IPS DF 6.9 (cell line): ENCODE measurements around the gene CD99L2.

ENCODE experiments used
- DNase-seq: peaks from one replicate; pipeline ENCODE4 v3.0.0-alpha.2; 2013; ENCODE audit warnings: low read depth, low spot score
- H3K27ac ChIP-seq: one replicate; pipeline ENCODE4 v1.5.1; 2013; ENCODE audit warnings: low read length, control low read depth
- H3K27me3 ChIP-seq: 2 replicates; pipeline ENCODE4 v1.6.1; 2013; ENCODE audit warnings: mild to moderate bottlenecking, low read length; ENCODE audit not compliant: control insufficient read depth, insufficient read depth
- H3K36me3 ChIP-seq: 2 replicates; pipeline ENCODE4 v1.6.1; 2013; ENCODE audit warnings: low read length; ENCODE audit not compliant: control insufficient read depth, insufficient read depth
- H3K4me1 ChIP-seq: 2 replicates; pipeline ENCODE4 v1.6.1; 2013; ENCODE audit warnings: low read length; ENCODE audit not compliant: control insufficient read depth, insufficient read depth
- H3K4me3 ChIP-seq: 2 replicates; pipeline ENCODE4 v1.5.1; 2013; ENCODE audit warnings: mild to moderate bottlenecking, low read length
- H3K9me3 ChIP-seq: 2 replicates; pipeline ENCODE4 v1.6.1; 2013; ENCODE audit warnings: low read length, inconsistent platforms; ENCODE audit not compliant: control insufficient read depth, insufficient read depth
- WGBS: extraction: QIAGEN DNeasy Blood & Tissue Kit; methylation state at CpG from one replicate; pipeline ENCODE4 v1.1.7; 2013; ENCODE audit warnings: mixed read lengths, missing lambda C conversion rate; ENCODE audit not compliant: insufficient read length, insufficient coverage; 5-methylcytosine and 5-hydroxymethylcytosine counted together

Gene CD99L2

DNA sequence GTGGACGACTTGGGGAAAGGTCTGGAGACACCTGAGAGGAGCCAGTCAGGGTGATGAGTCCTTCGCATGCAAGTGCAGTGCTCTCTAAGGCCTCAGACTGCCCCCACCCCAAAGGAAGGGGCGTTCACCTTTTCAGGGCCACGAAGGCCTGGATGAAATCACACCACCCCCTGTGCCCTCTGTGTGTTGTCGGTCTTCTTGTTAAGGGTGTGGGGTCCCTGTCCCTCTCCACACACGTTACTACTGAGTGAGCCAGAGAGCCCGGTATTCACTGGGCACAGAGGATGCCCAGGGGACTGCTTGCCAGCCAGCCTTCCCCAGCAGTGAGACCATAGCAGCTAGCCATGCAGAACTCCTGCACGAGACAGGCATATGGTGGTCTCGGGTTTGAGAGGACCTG is 133.2 kb downstream of the CD99L2 start:
- no peaks in the 10 kb centered on the region for H3K9me3 ChIP-seq
- H3K4me3 ChIP-seq = no peak overlapping the region
- H3K4me1 ChIP-seq = 0 out of 2 replicates have a peak, but pooled peaks cover 2% of the 10 kb centered on the region
- WGBS = no CpG with 5 or more reads among the region's 9 CpGs
- DNase-seq = no peak
- H3K27ac ChIP-seq = no peak overlapping the region
- H3K27me3 ChIP-seq = no peaks in the 10 kb centered on the region
- H3K36me3 ChIP-seq = no peaks in the 10 kb centered on the region

GRCh38 chrX:150763810-150764209 is 134.7 kb downstream of the CD99L2 start:
- H3K4me1 ChIP-seq = 0 out of 2 replicates have a peak, but pooled peaks cover 2% of the 10 kb centered on the region
- no CpG with 5 or more reads among the region's 9 CpGs for WGBS
- no peaks in the 10 kb centered on the region for H3K36me3 ChIP-seq
- no peak overlapping the region for H3K27ac ChIP-seq
- H3K9me3 ChIP-seq = no peaks in the 10 kb centered on the region
- DNase-seq = no peak
- H3K27me3 ChIP-seq = no peaks in the 10 kb centered on the region
- H3K4me3 ChIP-seq = no peak overlapping the region

DNA sequence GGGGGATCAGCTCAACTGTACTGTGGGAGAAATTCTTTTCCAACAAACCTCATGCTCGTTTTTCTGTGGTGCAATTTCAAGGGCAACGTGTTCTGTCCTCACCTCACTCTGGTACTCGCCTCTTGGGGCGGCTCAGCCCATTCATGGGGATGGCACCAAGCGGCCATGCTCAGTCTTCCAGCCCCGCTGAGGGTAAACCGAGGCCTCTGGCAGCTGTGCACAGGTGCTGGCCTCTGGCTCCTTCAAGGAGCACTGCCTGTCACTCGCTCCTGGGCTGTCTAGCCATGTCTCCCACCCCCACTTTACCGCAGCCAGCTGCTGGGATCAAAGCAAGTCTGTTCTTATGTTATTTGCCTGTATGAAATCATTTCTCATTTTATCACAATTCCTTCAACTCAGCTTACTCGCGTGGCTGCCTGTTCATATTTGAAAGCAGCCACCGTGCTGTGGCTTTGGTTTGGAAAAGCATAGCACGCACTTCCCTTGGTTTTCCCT is 135.1 kb downstream of the CD99L2 start:
- Histone ChIP-seq H3K36me3 (no peaks in the 10 kb centered on the region), H3K4me1 (0 out of 2 replicates have a peak, but pooled peaks cover 2% of the 10 kb centered on the region), H3K4me3 (no peak overlapping the region), H3K9me3 (no peaks in the 10 kb centered on the region), H3K27me3 (no peaks in the 10 kb centered on the region), H3K27ac (no peak overlapping the region)
- DNase-seq = no peak
- no CpG with 5 or more reads among the region's 13 CpGs for WGBS

DNA sequence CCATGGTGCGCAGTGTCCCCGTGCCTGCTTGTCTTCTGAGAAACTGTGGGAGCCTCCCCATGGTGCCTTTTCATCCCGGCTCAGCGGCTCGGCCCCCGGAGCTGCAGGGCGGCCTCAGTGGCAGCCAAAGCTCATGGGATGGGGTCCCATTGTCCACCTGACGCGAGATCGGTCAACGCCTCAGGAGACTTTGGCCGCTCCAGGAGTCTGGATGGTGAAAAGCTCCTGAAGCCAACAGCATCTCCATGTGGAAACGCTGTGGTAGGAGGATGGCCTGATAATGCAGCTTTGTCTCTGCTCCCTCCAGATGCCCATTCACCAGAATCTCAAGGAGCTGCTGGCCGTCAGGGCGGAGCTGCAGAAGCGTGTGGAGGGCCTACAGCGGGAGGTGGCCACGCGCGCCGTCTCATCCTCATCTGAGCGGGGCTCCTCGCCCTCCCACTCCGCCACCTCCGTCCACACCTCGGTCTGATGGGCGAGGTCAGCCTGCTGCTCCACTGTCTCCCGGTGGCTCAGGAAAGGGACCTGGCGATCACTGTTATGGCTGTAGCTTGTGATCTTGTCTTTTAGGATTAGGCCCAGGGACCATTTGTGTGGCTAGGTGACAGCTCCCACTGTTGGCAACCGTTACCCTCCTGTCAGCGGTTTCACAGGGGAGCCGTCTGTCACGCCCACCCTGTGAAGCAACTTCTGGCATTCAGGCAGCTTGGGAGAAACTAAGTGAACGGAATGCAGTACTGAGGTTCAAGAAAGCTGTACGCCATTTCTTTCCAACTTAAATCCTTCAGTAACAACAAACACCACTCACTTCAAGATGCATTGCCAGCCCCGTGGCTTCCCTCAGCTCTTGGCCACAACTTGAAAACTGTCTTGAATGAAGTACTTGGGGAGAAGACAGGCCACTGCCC is 136.0 kb downstream of the CD99L2 start:
- Histone ChIP-seq H3K4me3 (no peak overlapping the region), H3K9me3 (no peaks in the 10 kb centered on the region), H3K4me1 (0 out of 2 replicates have a peak, but pooled peaks cover 2% of the 10 kb centered on the region), H3K27me3 (no peaks in the 10 kb centered on the region), H3K36me3 (no peaks in the 10 kb centered on the region), H3K27ac (no peak overlapping the region)
- no peak for DNase-seq
- no CpG with 5 or more reads among the region's 36 CpGs for WGBS

GRCh38 chrX:150761819-150762216 is 136.7 kb downstream of the CD99L2 start:
- DNase-seq = no peak
- no CpG with 5 or more reads among the region's 8 CpGs for WGBS
- Histone ChIP-seq H3K27ac (no peak overlapping the region), H3K4me1 (0 out of 2 replicates have a peak, but pooled peaks cover 2% of the 10 kb centered on the region), H3K36me3 (no peaks in the 10 kb centered on the region), H3K4me3 (no peak overlapping the region), H3K9me3 (no peaks in the 10 kb centered on the region), H3K27me3 (no peaks in the 10 kb centered on the region)

DNA sequence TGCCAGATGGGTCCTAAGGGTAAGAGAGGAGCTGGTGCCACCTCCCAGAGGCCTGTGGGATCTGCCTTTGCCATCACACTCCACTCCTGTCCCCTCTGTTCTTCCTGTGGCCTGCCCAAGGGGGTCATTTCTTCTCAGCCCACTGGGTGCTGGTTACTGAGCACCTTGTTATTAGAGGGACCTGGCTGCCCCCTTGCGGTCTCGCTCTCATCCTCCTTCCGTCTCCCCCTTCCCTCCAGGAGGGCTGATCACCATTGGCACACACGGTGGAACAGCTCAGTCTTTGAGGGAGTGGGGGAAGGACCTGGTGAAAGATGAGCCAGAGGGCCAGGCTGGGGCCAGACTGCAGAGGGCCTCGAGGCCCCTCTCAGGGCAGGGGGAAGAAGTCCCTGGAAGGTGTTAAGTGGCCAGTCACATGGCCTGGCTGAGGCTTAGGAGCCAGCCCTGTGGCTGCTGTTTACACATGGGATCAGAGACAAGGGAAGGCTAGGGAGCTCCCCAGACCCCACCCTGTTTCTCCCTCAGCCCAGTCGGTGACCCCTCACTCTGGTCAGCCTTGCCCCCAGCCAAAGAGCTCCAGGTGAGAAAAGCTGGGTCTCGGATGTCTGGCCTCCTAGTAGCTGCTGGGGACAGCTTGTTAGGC is 137.2 kb downstream of the CD99L2 start:
- Histone ChIP-seq H3K27me3 (no peaks in the 10 kb centered on the region), H3K9me3 (no peaks in the 10 kb centered on the region), H3K27ac (no peak overlapping the region), H3K36me3 (no peaks in the 10 kb centered on the region), H3K4me3 (no peak overlapping the region), H3K4me1 (0 out of 2 replicates have a peak, but pooled peaks cover 2% of the 10 kb centered on the region)
- no CpG with 5 or more reads among the region's 7 CpGs for WGBS
- no peak for DNase-seq

- WGBS = no CpG with 5 or more reads among the region's 22 CpGs
- no peaks in the 10 kb centered on the region for H3K9me3 ChIP-seq
- no peaks in the 10 kb centered on the region for H3K27me3 ChIP-seq
- H3K4me1 ChIP-seq = no peaks in the 10 kb centered on the region
- H3K27ac ChIP-seq = no peak overlapping the region
- H3K4me3 ChIP-seq = no peak overlapping the region
- DNase-seq = no peak
- H3K36me3 ChIP-seq = no peaks in the 10 kb centered on the region
These were observed 138.7 kb downstream of the CD99L2 start for GRCh38 chrX:150759568-150760416.

- Histone ChIP-seq H3K4me1 (no peaks in the 10 kb centered on the region), H3K36me3 (no peaks in the 10 kb centered on the region), H3K27ac (no peak overlapping the region), H3K27me3 (no peaks in the 10 kb centered on the region), H3K4me3 (no peak overlapping the region), H3K9me3 (no peaks in the 10 kb centered on the region)
- no peak for DNase-seq
- WGBS = no CpG with 5 or more reads among the region's 5 CpGs
These were observed 141.1 kb downstream of the CD99L2 start for GRCh38 chrX:150757371-150757770.

DNA sequence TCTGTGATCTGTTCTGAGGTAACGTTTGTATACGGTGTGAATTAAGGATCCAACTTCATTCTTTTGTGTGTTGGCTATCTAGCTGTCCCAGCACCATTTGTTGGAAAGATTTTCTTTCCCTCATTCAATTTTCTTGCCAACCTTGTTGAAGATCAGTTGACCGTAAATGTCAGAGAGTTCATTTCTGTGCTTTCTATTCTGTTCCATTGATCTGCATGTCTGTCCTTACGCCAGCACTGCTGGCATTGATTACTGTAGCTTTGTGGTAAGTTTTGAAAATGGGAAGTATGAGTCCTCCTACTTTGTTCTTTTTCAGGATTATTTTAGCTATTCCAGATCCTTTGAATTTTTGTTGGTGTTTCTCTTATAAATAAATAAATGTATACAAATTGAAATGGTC is 144.5 kb downstream of the CD99L2 start:
- no peak overlapping the region for H3K27ac ChIP-seq
- H3K9me3 ChIP-seq = no peaks in the 10 kb centered on the region
- WGBS = no CpG with 5 or more reads among the region's 4 CpGs
- 0 out of 2 replicates have a peak, but pooled peaks cover 3% of the 10 kb centered on the region for H3K36me3 ChIP-seq
- H3K27me3 ChIP-seq = no peaks in the 10 kb centered on the region
- no peak for DNase-seq
- H3K4me1 ChIP-seq = no peaks in the 10 kb centered on the region
- no peak overlapping the region for H3K4me3 ChIP-seq

GRCh38 chrX:150753357-150753756 is 145.1 kb downstream of the CD99L2 start:
- WGBS = no CpG with 5 or more reads among the region's 4 CpGs
- 0 out of 2 replicates have a peak, but pooled peaks cover 3% of the 10 kb centered on the region for H3K36me3 ChIP-seq
- DNase-seq = no peak
- H3K27ac ChIP-seq = no peak overlapping the region
- H3K4me1 ChIP-seq = no peaks in the 10 kb centered on the region
- H3K4me3 ChIP-seq = no peak overlapping the region
- H3K9me3 ChIP-seq = no peaks in the 10 kb centered on the region
- no peaks in the 10 kb centered on the region for H3K27me3 ChIP-seq
